HG03460 (cell line): ENCODE results near the gene TSKS.

Experiments
- ATAC-seq: cut with Tn5 transposase; IDR thresholded peaks from one replicate; pipeline ENCODE4 v1.9.1; 2021; ENCODE audit not compliant: unreplicated experiment

Gene TSKS

DNA sequence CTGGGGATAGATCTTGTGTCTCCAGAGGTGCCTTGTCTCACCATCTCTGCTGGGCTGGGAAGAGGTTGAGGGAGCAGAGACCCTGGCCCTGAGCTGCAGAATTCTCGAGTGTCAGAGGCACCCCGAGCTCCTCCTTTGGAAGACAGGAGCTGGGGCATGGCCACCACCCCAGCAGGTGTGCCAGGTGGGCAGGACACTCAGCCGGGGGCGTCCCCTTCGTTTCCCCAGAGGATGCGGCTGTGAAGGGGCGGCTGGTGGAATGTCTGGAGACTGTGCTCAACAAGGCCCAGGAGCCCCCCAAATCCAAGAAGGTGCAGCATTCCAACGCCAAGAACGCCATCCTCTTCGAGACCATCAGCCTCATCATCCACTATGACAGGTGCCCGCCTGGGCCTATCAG is 35.5 kb upstream of the TSKS start:
- no peak for ATAC-seq

DNA sequence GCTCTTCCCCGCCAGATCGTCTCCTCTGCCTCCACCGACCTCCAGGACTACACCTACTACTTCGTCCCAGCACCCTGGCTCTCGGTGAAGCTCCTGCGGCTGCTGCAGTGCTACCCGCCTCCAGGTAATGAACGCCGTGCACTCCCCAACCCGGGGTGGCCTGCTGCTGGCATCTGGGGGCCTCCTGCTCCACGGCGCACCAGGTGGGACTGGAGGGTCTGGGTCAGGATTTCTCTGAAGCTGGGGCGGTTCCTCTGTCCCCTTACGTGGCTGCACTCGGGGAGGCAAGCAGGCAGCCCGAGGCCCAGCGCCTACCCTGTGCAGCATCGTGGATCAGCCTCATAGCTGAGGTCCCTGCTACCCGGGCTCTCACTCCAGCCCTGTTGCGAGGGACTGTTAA is 32.5 kb upstream of the TSKS start:
- no peak for ATAC-seq

DNA sequence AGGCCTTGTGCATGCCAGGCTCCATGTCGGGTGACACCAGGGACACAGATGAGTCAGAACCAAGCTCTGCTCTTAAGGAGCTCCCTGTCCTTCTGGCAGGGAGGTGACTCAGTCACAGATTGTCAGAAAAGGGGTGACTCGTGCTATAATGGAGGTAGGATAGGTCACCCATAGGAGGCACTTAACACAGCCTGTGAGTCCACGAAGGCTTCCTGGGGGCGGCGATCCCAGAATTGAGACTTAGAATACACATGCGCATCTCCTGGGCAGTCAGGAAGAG is 30.4 kb upstream of the TSKS start:
- no peak for ATAC-seq

DNA sequence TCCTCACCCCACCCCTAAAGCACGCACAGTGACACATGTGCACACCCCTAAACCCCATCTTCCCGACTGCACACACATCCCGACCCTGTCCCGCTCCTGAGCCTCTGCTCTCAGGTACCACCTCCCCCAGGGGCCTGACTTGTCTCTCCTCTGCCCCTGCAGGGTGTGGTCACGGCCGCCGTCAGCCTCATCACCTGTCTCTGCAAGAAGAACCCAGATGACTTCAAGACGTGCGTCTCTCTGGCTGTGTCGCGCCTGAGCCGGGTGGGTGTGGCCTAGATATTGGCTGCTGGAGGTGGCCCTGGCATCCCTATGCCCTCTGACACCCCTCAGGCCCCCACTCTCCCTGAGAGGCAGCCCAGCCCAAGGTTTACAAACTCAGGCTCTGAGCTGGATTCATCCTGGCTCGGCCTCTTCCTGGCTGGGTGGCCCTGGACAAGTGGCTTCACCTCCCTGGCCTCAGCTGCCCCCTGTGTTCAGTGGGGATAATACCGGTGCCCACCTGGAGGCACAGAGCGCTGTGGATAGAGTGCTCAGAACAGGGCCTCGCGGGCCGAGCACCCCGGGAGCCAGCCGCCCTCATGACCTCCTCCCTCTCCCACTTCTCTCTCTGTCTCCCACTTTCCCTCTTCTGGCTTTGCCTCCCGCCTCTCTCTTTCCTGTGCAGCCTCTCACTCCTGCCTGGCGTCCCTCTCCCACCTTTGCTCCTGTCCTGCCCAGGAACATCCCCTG is 29.9 kb upstream of the TSKS start:
- no peak for ATAC-seq

DNA sequence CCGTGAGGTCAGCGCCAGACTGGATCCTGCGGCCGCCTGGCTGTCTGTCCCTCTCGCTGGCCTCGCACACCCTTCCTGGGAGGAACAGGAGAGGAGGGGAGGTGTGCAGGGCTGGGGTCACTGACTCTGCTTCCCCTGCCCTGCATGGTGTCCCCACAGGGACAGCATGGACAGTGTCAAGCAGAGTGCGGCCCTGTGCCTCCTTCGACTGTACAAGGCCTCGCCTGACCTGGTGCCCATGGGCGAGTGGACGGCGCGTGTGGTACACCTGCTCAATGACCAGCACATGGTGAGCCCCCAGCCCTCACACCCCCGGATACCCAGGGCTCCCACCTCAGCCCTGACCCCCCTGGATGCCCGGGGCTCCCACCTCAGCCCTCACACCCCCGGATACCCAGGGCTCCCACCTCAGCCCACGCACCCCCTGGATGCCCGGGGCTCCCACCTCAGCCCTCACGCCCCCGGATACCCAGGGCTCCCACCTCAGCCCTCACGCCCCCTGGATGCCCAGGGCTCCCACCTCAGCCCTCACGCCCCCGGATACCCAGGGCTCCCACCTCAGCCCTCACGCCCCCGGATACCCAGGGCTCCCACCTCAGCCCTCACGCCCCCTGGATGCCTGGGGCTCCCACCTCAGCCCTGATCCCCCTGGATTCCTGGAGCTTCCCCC is 28.8 kb upstream of the TSKS start:
- ATAC-seq = no peak

DNA sequence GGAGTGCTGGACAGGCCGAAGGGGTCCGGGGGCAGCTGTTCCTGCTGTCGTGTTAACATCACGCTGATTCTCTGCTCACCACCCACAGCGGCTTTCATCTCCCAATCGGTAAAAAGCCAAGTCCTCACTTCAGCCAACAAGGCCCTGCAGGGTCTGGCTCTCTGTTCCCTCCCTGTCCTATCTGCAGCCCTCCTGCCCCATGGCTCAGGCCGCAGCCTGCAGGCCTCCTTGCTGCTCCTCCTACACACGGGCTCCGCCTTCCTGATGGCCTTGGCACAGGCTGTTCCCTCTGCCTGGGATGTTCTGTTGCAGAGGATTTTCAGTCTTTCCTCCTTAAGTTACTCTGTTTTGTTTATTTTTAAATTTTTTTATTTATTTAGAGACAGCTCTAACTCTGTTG is 27.8 kb upstream of the TSKS start:
- ATAC-seq = no peak

DNA sequence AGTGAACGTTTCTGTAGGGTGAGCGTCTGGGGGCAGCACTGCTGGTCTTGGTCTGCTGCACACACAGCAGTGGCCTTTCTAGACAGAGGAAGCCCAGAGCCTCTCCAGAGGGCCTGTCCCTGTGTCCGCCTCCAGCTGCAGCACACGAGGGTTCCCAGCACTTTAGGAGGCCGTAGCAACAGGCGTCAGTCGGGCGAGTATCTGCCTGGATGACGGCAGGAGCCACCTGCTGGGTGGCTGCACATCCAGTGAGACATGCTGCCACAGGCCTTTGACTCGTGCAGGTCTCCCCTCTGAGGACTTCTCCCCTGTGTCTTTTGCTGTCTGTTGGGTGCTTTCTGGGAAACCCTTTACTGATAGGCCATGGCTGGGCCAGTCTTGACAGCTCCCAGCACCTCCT is 25.8 kb upstream of the TSKS start:
- no peak for ATAC-seq

DNA sequence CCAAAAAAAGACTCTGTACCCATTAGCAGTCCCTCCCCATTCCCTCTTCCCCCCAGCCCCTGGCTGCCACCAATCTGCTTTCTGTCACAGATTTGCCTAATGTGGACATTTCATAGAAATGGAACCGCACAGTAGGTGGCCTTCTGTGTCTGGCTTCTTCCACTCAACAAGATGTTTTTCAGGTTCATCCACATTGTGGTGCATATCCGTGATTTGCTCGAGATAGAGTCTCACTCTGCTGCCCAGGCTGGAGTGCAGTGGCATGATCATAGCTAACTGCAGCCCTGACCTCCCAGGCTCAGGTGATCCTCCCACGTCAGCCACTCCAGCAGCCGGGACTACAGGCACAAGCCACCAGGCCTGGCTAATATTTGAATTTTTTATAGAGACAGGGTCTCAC is 24.6 kb upstream of the TSKS start:
- ATAC-seq = no peak

DNA sequence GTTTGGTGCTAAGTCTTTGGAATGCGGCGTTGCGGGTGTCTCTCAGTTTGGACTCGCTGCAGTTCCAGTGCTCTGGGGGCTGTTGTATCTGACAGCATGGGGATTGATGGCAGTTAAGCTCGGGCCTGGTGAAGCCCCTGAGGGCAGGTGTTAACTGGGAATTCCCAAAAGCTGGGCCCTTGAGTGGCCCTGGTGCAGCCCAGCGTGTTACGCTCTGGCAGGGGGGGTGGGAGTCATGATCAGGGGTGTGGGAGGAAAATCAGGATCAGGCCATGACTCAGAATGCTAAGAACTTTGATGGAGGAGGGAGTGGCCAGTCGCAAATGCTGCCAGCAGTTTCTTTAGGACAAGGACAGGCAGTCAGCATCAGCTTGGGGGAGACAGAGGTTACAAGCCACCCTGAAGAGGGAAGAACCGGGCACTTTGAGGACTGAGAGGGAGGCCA is 23.3 kb upstream of the TSKS start:
- no peak for ATAC-seq

DNA sequence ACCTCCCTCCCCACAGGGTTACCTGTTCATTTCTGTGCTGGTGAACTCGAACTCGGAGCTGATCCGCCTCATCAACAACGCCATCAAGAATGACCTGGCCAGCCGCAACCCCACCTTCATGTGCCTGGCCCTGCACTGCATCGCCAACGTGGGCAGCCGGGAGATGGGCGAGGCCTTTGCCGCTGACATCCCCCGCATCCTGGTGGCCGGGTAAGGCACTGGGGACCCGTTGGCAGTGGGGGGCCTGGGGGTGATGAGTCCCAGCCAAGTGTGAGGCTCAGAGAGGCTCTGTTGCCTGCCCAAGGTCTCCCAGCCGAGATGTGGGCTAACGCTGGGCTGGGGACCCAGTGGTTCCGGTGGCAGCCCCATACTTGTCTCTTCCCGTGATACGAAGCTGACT is 19.4 kb upstream of the TSKS start:
- no peak for ATAC-seq

DNA sequence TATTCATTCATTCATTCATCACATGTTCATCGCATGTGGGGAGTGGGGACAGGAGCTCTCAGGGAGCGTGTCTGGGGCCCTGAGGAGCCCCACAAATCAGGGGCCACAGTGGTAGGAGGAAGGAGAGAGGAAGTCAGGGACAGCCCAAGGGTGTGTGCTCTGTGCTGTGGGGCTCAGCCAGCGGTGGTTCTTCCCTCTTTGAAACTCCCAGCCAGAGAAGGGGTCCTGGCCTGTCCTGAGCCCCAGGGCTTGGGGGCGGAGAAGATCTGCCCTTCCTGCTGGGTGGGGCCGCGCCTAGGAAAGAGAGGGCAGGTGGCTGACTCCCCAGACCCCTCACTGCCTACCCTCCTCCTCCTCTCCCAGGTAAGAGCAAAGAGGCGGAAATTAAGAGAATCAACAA is 18.3 kb upstream of the TSKS start:
- no peak for ATAC-seq

DNA sequence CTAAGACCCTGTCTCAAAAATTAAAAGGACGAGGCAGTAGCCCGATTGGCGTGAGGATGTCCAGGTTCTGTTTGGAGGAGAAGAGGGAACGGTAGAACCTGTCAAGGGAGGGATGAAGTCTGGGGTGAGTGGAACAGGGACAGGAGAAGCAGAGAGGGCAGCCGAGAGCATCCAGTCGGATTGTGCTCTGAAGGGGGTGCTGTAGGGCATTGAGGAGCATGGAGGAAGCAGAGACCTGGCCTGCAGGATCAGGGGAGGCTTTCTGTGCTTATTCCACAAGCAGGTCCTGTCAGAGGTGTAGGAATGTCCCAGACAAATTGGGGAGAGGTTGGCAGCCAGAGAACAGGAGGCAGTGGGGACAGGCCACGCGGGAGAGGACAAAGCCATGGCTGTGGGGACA is 17.8 kb upstream of the TSKS start:
- no peak for ATAC-seq

DNA sequence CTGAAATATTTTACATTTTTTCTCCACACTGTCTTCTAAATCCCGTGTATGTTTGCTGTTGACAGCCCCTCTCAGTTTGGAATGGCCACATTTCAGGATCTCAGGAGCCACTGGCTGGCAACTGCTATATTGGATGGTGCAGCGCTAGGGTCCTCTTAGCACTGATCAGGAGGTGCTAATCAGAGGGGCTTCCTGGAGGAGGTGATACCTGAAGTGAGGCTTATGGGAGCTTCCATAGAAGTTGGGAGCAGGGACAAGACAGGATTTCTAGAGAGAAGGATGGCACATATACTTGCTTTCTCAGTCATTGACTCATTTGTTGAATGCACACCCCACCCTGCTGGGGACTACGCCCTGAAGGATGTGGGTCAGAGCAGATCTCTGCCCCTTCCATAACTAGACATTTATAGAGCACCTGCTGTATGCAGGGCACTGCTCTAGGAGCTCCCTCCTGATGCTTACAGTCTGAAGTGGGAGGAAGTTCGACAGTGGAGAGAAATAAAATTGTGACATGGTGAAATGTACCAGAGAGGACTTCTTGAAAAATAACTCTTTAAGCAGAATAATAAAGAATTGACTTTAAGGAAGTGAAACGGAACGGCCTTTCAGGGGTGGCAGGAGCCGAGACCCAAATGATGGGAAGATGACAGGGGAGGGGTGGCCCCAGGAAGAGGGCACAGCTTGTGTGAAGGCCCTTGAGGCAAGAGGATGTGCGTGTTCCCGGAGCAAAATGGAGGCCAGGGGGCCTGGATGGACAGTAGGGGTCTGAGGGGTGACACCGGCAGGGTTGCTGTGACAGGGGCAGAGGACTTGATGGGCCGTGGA is 16.8 kb upstream of the TSKS start:
- no peak for ATAC-seq

DNA sequence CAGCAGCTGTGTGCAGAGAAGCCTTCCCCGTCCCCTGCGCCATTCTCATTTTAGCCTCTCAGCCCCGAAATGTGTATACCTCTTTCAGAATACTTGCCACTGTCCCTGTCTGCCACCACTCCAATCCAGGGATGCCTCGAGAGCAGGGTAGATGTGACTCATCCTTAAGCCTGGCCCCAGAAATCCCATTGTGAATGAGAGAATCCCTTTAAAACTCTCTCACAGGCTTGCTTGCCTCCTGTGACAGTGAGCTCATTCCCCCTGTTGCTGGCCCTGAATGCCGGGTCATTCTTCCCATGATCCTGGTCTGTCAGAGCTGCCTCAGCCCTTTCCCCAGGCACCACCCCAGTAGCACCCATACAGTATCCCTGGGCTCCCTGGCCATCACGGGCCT is 13.3 kb upstream of the TSKS start:
- ATAC-seq = no peak

DNA sequence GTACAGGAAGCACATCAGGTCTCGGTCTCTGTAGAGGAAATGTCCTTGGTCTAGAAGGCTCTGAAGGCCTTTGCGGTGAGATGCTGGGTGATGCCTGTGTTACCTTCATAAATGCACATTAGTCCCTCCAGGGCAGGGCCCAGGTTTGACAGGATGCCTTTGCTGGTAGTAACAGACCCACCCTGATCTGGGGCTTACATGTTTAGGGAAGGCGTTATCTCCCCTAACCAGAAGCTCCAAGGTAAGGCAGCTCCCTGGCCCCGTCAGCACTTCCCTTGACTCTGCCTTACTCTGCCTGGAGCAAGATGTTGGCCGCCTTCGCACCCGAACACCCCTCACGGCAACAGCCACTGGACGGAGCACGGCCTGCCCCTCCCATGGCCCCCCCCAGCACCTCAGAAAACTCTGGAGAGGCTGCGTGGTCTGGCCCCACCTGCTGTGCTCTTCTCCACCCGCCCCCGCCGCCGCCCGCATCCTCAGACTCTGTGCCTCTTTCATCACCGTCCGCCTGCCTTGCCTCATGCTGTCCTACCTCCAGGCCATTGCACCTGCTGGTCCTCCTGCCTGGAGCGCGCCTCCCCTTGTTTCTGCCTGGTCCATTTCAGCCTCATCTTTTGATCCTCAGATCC is 12.8 kb upstream of the TSKS start:
- ATAC-seq = no peak

DNA sequence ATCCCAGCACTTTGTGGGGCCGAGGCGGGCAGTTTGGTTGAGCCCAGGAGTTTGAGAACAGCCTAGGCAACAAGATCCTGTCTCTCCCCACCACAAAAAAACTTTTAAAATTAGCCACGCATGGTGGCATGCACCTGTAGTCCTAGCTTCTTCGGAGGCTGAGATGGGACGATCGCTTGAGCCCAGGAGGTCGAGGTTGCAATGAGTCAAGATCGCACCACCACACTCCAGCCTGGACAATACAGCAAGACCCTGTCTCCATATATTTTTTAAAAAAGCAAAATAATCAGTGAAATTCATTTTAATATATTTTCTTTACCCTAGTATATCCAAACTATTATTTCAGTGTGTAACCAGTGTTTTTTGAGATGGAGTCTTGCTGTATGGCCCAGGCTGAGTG is 11.9 kb upstream of the TSKS start:
- no peak for ATAC-seq

DNA sequence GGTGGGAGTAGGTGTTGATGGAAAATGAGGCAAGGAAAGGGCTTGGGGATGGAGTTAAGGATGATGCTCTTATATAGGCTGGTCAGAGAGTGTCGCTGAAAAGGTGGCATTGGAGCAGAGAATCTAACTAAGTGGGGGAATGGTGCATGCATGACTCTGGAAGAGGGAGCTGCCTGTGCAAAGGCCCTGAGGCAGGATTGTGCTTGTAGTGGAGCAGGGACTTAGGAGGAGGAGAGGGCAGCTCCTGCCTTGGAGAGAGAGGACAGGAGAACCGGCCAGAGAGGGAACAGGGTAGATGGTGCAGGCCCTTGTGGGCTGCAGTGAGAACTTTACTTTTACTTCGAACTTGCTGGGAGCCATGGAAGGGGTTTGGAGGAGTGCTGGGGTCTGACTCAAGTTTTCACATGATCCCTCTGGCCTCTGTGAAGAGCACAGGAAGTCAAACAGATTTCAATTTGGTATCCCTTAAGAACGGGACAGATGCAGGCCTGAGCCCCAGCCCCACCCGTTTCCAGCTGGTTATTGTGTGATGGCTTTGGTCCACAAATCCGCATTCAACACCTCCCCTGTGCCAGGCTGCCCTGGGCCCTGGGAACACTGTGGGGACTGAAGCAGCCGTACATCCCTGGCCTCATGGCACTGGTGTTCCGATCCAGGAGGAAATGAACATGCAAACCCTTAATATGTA is 10.7 kb upstream of the TSKS start:
- no peak for ATAC-seq

DNA sequence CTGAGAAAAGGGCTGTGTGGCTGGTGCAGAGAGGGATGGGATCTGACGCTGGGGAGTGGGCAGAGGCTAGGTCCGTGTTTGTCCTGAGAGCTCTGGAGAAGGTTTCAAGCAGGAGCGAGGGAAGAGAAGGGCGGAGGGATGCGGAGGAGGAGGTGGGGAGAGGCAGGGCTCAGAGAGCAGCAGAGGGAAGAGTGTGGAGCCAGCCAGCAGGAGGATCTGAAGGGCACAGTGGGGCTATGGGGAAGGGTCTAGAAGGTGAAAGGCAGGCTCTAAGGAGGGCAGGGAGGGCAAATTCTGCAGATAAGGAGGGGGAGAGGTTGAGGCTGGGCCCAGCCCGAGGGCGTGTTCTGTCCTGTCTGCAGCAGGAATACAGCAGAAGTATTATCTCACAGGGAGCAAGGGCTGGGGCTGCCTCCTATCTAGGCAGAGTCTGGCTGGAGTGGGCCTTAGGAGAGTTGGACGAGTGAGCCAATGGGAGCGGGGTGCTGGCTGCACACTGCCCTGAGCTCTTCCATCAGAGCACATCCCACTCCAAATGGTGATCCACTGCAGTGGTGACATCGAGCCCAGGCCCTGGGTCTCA is 9.8 kb upstream of the TSKS start:
- no peak for ATAC-seq

DNA sequence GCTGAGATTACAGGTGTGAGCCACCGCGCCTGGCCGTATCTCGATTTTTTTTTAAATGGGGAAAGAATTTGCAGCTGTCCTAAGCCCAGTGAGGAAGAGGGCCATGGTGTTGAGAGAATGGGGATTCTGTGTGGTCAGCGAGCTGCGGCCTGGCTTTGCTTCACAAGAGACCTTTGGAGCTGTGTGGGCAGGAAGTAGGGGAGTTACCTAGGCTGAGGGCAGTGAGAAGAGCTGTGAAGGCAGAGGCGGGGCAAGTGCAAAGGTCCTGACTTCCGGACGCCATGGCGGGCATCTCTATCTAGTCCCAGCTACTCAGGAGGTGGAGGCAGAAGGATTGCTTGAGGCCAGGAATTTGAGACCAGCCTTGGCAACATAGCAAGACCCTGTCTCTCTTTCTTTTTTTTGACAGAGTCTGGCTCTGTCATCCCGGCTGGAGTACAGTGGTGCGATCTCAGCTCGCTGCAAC is 8.6 kb upstream of the TSKS start:
- ATAC-seq = no peak

DNA sequence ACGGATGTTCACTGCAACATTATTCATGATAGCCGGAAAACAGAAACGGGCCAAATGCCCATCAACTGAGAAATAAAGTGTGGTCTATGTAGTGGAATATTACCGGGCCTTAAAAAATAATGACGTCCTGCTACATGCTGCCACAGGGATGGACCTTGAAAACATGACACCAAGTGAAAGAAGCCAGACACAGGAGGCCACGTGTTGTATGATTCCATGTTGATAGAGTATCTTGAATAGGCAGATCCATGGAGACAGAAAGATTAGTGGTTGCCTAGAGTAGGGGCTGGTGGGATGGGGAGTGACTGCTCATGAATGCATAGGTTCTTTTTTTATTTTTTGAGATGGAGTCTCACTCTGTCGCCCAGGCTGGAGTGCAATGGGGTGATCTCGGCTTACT is 7.4 kb upstream of the TSKS start:
- ATAC-seq = no peak
